ENCODE data around the gene AMMECR1L.
"Not testable (repeated sequence)": the region's sequence is repeated elsewhere in the genome, so short reads cannot be mapped to it uniquely, and the experiment has no call there.

The AMMECR1L gene
- 63.9 to 80.3 reads per million in 2 experiments for total RNA-seq

GRCh38 chr2:127885780-127886592, at the start of gene AMMECR1L:
Gene AMMECR1L (minus strand): TSS chr2:127885956. CDS start chr2:127874234, 11,722 bp downstream.
- DNase-seq (ENCODE audit: low read depth), result peak; percentile 60

DNA sequence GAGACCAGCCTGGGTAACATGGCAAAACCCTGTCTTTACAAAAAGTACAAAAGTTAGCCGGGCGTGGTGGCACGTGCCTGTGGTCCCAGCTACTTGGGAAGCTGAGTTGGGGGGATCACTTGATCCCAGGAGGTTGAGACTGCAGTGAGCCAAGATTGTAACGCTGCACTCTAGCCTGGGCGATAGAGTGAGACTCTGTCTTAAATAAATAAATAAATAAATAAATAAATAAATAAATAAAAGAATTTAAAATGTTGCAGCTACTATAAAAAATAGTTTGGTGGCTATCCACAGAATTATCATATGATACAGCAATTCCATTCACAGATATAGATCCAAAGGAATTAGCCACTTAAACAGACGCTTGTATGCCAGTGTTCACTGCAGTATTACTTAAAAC, 49.6 kb upstream of the AMMECR1L start:
- no peak for DNase-seq (ENCODE audit: low read depth)

- DNase-seq (ENCODE audit: low read depth), result no peak
Measured at GRCh38 chr2:127932199-127932876, 46.6 kb upstream of the AMMECR1L start.

- no peak for DNase-seq (ENCODE audit: low read depth)
Measured at GRCh38 chr2:127929449-127929848, 43.7 kb upstream of the AMMECR1L start.

DNA sequence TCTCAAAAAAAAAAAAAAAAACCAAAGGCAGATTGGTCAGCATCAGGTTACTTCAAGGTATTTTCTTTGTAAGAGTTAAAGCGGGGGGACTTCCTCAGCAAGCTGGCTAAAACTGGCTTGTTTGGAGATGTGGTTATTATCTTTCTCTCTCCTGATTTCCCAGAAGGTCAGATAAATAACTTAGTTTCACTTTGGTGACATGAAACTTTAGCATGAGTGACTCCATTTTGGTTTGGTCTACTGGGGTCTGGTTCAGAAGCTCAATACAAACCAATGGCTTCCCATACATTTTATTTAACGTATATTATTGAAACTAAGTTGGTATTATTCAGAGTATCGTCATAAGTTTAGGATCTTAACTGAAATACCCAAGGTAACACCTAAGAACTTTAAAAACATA, 41.6 kb upstream of the AMMECR1L start:
- no peak for DNase-seq (ENCODE audit: low read depth)

GRCh38 chr2:127917916-127918315, 32.2 kb upstream of the AMMECR1L start:
- DNase-seq (ENCODE audit: low read depth), result no peak

DNA sequence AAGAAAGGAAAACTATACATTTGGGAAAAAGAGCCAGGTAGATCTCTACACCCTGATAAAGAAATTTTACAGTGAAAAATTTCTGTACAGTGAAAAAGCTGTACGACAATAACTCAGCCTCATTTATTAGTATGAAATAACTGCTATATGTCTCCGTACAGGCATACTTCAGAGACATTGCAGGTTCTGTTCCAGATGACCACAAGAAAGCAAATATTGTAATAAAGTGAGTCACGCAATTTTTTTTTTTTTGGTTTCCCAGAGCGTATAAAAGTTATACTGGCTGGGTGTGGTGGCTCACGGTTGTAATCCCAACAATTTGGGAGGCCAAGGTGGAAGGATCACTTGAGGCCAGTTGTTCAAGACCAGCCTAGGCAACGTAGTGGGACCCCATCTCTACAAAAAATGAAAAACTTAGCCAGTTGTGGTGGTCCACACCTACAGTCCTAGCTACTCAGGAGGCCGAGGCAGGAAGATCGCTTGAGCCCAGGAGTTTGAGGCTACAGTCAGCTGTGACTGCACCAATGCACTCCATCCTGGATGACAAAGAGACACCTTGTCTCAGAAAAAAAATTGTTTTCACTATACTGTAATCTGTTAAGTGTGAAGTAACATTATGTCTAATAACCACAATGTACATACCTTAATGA, 28.2 kb upstream of the AMMECR1L start:
- no peak for DNase-seq (ENCODE audit: low read depth)

- DNase-seq (ENCODE audit: low read depth), result no peak
Measured at GRCh38 chr2:127911737-127912136, 26.0 kb upstream of the AMMECR1L start.

DNA sequence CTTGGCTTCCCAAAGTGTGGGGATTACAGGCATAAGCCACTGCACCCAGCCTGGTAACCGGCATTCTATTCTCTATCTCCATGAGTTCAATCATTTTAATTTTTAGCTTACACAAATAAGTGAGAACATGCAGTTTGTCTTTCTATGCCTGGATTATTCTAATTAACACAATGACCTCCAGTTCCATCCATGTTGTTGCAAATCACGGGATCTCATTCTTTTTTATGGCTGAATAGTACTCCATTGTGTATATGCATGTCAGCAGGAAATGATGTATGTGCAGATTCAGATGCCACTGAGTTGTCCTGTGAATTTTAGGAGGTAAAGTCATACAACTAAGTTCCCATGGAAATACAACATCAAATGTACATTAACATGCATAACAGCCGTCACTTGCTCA, 24.7 kb upstream of the AMMECR1L start:
- DNase-seq (ENCODE audit: low read depth), result no peak

DNA sequence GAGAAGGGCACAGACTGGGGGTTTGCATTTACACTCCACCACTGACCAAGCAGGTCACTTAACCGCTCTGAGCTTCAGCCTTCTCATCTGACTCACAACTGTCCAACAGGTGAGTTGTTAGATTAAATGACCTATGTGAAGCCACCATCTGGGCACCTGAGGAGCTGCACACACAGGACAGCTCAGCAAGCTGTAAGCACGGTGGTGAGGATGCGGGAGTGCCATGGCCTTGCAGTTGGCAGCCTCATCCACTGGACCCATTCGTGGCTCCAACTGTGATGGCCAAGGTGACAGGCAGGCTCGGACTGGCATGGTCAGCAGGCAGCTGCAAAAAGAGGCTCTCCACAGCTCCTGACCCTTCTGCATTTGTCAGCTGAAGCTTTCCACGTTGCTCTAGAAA, 23.3 kb upstream of the AMMECR1L start:
- DNase-seq (ENCODE audit: low read depth), result no peak

DNA sequence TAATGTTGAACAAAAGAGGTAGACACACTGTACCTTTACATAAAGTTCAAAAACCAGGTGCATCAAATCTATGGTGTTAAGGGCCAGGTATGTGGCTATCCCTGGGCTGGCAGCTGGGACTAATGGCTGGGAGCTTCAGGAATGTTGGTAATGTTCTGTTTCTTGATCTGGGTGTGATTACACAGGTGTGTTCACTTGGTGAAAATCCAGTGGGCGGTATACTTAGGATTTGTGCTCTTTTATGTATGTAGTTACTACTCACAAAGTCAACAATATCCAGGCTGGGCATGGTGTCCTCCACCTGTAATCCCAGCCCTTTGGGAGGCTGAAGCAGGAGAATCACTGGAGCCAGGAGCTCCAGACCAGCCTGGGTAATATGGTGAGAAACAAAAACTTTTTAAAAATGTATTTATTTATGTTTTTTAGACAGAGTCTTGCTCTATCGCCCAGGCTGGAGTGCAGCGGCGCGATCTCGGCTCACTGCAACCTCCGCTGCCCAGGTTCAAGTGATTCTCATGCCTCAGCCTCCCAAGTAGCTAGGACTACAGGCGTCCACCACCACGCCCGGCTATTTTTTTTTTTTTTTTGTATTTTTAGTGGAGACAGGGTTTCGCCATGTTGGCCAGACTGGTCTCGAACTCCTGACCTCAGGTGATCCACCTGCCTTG, 22.1 kb upstream of the AMMECR1L start:
- DNase-seq (ENCODE audit: low read depth), result not testable (repeated sequence)

- DNase-seq (ENCODE audit: low read depth), result no peak
Measured at GRCh38 chr2:127906206-127906926, 20.6 kb upstream of the AMMECR1L start.

DNA sequence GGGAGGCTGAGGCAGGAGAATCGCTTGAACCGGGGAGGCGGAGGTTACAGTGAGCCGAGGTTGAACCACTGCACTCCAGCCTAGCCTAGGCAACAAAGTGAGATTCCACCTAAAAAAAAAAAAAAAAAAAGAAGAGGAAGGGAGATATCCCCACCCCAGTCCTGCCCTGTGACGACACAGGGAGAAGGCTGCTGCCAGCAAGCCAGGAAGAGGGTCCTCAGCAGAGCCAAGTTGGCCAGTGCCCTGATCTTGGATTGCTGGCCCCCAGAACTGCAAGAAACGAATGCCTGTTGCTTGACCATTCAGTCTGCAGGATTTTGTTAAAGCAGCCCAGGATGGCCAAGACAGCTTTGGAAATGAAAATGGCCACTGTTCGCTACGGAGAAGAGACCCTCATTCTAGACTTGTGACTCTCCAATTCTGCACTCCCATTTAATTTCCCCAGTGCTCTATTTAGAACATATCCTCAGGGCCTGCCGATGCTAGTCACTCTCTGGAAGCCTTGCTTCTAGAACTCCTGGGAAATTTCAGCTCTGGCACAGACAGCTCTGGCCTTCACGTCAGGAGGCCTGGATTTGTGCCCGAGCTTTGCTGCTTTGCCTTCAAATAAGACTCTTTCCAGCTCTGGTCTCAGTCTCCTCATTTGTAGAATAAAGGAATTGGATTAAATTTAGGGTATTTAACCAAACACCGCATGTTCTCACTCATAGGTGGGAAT, 15.7 kb upstream of the AMMECR1L start:
- DNase-seq (ENCODE audit: low read depth), result no peak

DNA sequence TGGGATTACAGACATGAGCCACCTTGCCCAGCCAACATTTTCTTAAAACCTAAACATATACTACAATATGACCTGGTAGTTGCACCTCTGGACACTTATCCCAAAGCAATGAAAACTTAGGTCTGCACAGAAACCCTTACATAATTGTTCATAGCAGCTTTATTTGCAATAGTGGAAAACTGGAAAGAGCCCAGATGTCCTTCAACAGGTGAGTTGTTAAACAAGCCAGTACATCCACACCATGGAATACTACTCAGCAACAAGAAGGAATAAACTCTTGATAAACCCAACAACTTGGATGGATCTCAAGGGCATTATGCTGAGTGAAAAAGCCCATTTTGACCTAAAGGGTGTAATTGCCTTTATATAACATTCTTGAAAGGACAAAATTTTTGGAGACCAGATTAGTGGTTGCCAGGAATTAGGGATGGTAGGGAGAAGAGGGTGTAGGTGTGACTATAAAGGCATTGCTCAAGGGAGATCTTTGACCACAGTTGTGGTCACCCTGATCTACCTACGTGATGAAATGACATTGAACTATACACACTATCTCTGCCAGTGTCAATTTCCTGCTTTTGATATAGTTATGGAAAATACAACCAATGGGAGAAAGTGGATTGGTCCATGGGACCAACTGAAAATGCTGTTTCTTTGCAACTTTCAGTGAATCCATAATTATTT, 11.9 kb upstream of the AMMECR1L start:
- no peak for DNase-seq (ENCODE audit: low read depth)

DNA sequence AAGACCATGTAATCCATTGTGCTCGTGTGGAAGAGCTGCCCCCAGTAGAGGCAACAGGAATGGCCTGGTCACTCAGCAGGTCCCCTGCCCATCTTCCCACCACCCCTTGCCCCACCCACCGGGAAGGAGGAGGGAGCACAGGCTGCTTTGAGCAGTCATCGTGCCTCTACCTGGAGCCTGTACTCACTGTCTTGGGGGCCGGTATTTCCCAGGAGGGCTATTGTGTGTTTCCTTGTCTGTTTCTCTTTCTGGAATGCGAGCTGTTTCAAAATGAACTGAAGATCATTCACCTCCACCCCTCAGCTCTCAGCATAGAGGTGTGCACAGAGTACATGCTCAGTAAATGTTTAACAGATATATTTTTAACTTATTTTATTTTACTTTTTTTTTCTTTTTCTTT, 7.7 kb upstream of the AMMECR1L start:
- no peak for DNase-seq (ENCODE audit: low read depth)

GRCh38 chr2:127893033-127893432, 7.3 kb upstream of the AMMECR1L start:
- DNase-seq (ENCODE audit: low read depth), result no peak

DNA sequence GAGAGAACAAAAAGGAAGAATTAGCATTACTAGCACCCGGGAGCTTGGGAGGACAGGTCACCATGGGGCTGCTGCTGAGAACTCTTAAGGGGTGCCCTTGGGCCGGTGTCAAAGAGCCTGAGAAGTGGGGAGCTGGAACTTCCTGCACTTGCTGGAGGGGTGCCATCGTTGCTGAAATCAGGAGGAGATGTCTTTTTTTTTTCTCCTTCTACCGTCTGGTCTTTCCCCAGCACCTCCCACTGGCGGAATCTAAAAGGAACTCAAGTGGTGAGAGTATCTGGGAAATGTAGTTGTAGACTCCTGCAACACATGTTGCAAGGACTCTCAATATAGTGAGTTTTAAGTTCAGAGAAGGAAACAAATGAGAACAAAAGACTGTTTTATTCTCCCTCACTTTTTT, 6.1 kb upstream of the AMMECR1L start:
- DNase-seq (ENCODE audit: low read depth), result no peak

GRCh38 chr2:127890756-127891155, 5.0 kb upstream of the AMMECR1L start:
- DNase-seq (ENCODE audit: low read depth), result not testable (repeated sequence)

GRCh38 chr2:127888772-127889171, 3.0 kb upstream of the AMMECR1L start:
- no peak for DNase-seq (ENCODE audit: low read depth)

DNA sequence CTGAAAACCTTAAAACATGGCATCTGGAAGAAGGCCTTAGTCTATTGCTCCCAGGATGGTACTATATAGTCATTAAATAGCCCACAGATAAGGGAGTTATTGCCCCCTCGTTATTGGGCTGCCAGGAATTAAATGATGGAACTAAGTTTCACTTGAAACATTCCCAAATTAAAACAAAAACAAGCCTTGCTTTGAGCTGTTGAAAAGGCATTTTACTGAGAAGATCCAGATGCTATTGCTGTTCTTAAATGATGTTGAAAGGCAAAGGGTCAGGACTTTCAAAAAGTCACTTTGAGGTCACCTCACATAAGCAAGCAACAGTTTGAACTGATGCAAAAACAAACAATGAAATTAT, 2.0 kb upstream of the AMMECR1L start:
- no peak for DNase-seq (ENCODE audit: low read depth)
